ENCODE results near the gene LCN10.

The LCN10 gene

DNA sequence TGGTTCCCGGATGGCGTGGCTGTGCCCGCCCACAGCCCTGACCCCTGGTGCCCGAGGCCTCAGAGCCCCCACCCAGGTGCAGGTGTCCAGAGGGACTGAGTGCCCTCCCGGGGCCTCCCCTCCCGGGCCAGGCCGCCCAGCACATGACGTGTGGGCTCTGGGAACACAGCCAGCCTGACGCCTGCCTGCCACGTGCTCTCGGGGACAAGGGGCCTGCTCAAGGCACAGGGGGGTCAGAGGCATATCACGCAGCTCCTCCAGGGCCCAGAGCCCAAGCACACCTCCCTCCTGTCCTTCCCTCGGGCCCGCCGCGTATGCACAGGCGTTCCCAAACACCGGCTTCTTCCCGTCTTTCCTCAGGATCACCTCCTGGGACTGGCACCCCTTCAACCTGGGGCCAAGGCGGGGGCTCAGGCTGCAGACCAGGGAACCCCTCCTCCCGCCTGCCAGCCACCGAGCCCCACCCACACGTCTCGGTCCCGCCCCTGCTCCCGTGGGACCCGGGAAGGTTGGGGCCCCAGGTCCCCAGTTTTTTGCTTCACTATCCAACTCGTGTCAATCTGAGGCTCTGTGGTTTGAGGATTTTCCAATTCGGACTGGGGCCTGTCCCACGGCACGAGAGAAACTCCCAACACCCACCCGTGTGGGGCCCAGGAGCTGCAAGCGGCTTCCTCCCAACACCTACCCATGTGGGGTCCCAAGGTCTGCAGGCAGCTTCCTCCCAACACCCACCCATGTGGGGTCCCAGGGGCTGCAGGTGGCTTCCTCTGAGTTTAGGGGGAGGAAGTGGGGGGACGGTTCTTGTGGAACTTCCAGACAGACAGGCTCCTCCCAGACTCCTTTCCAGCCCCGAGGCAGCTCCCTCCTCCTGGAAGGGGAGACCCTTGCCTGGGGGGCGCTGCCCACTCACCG, 1.5 kb downstream of the LCN10 start:
- FAIRE-seq (no peak), DNase-seq (ENCODE audit: extremely low spot score, insufficient read length, low read depth) (no peak)

DNA sequence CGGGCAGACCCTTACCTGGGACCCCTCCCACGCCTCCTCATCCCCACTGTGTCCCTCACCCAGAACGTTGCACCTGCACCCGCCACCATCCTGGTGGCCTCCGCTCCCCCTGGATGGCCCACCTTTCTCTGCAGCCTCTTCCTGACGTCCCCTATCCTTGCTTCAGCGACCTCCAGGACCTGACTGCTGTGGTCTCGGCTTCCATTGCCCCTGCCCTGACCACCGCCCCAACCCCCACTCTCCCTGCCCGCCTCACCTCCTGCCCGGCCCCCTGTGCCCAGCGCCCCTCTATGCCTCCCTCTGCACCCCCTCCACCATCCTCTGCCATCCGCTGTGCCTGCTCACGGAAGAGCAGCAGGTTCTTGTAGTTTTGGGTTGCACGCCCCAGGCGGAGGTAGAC, 2.2 kb downstream of the LCN10 start:
- DNase-seq (ENCODE audit: extremely low spot score, insufficient read length, low read depth) (no peak), FAIRE-seq (no peak)

DNA sequence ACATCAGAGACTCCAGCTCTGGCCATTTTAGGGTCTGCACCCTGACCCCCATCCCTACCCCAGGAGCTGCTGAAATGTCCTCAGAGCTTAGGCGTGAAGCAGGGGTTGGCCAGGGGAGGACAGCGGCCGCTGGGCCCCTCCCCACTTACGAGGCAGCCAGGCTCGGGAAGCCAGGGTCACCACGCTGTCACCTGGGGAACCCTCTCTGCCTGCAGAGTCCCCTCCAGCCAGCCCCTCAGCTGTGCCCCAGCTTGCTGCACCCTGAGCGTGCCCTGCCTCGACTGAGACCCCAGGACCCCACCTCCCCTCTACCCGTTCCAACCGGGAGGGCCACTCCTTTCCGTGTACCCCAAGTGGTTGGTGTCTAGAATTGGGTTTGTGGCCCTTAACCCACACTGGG, 2.7 kb downstream of the LCN10 start:
- FAIRE-seq (no peak), DNase-seq (ENCODE audit: extremely low spot score, insufficient read length, low read depth) (no peak)

DNA sequence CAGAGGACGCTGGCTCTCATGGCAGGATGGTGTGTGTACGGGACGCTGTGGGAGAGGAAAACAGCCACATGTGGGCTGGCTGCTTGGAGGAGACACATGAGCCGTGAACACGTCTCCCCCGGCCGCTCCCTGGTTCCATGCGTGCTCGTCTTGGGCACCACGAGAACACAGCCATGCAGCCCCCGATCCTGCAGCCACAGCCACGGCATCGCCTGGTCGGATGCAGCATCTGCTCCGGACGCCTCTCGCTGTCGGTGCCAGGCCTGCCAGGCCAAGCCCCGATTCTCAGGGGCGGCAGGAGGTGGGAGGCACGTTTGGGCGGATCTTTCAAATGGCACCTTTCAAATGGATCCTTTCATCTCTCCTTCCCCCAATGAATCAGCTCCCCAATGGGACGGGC, 3.2 kb downstream of the LCN10 start:
- FAIRE-seq, result no peak

DNA sequence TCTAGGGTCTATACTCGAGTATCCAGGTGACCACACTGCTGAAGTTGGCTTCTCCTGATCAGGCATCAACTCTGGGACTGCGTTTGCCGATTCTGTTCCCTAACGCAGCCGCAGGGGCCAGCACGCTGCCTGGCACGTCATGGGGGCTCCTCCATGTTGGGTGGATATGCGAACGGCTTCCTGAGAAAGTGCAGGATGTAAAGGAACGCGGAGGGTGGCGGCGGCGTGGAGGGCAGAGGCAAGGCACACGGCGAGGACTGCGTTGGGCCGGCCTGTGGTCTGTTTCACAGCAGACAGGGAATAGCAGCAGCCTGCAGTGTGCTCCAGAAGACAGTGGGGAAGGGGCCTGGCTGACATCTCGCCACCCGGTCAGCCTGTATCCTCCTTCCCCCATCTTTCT, 3.8 kb downstream of the LCN10 start:
- DNase-seq (ENCODE audit: extremely low spot score, insufficient read length, low read depth) (no peak), FAIRE-seq (no peak)

More for the DNA sequence above, 3.2 kb downstream of the LCN10 start:
- no peak for DNase-seq (ENCODE audit: extremely low spot score, insufficient read length, low read depth)

DNA sequence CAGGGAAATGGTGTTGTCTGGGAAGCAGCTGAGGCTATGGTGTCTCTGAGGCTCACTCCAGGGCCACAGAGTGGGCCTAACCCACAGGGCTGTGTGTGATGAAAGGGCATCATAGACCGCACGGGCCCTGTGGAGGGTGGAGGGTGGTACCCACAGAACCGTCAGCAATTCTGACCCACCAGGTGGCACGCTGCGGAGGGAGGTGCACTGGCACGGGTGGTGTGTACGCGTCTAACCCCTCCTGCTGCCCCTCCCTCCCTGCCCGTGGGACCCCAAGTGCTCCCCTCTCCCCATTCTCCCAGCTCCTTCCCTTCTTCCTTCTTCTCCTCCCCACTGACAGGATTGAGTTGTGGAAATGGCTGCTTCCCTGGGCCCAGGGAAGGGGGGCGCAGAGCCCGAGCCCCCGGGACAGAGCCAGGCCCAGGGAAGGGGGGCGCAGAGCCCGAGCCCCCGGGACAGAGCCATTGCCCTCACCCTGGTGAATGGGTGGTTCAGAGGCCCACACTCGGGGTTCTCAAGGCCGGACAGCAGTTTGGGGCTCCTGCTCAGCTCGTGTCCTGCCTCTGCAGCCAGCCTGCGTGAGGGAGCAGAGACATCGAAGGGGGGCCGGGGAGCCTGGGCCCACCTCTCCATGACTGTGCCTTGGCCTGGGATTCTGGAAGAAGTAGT, 6.8 kb downstream of the LCN10 start:
- FAIRE-seq, result no peak
- no peak for DNase-seq (ENCODE audit: extremely low spot score, insufficient read length, low read depth)

DNA sequence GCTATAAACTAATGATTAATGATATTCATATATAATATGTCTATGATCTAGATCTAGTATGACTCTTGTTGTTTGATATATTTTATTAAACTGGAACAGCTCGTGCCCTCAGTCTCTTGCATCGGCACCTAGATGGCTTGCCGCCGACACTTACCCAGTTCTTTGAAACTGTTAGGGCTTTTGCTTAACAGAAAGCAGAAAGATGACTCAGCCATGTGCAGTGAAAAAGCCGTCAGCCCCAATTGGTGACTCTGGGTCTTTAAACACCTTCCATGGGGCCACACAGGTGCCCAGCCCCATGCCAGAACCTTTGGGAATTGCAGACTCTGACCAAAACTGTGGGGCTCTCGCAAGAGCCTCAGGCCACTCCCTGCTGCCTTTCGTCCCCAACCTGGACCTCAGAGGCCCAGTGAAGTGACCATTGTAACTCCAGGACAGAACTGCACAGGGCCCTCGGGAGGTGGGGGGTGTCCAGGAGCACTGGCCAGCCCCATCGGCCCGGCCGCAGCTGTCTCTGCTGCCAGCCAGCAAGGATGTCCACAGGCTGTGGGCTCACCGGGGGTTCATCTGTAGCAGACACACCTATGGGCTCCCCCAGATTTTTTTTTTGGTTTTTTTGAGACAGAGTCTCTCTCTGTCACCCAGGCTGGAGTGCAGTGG, 7.8 kb downstream of the LCN10 start:
- FAIRE-seq (no peak), DNase-seq (ENCODE audit: extremely low spot score, insufficient read length, low read depth) (no peak)

DNA sequence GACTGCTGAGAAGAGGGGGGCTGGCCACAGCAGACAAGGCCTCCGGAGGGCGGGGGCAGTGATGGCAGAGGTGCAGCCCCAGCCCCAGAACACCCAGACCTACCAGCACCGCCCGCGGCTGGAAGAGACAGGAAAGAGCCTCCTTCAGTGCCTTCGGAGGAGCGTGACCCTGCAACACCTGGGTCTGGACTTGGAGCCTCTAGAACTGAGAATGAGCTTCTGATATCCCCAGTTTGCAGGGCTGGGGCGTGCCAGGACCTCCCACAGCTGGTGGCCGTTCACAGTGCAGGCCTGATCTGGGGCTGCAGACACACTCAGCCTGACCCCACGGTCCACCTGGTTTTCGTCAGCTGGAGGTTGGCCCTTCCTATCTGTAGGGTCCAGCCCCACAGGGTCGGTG, 9.1 kb downstream of the LCN10 start:
- DNase-seq (ENCODE audit: extremely low spot score, insufficient read length, low read depth) (no peak), FAIRE-seq (no peak)

DNA sequence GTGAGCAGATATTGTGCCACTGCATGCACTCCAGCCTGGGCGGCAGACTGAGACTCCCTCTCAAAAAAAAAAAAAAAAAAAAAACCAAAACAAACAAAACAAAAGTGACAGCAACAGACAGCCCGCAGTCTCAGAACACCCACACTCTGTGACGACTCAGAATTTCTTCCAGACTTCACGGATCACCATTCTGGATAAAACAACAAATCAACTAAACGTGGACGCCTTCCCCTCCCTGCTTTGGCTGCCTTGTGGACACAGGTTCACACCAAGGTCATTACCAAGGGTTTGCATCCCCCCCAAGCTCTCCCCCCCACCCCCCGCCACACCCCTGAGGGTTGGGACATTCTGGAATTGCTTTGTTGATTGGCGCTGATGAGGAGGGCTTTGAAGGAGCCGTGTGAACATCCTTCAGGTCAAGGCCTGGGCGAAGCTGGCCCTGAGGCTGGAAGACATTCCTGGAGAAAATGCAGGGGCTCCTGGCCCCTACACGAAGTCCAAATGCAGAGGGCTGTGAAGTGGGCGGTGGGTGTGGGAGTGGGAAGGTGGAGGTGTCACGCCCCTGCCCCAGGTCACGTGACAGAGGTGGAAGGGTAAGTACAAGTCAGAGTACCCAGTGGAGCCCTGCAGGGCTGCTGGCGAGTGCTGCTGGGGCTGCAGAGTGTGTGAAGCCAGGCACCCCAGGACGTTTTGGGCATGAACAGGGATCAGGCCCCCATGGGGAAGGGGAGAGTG, 10.1 kb downstream of the LCN10 start:
- DNase-seq (ENCODE audit: extremely low spot score, insufficient read length, low read depth) (no peak), FAIRE-seq (no peak)

DNA sequence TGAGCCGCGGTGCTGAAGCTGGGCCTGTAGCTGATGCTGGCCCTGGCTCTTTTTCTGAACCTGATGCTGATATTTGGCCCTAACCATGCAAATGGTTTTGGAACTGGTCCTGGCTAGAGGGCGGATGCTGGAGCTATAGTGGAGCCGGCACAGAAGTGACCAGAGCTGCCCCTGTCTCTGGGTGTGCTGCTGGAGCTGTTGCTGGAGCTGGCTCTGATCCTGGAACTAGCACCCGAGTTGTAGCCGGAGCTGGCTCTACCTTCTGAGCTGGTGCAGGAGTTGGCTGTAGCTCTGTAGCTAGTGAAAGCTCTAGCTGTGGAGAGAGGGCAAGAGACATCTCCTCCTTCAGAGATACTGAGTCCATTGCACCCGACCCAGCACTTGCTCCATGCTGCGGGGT, 12.8 kb downstream of the LCN10 start:
- FAIRE-seq (no peak), DNase-seq (ENCODE audit: extremely low spot score, insufficient read length, low read depth) (no peak)

DNA sequence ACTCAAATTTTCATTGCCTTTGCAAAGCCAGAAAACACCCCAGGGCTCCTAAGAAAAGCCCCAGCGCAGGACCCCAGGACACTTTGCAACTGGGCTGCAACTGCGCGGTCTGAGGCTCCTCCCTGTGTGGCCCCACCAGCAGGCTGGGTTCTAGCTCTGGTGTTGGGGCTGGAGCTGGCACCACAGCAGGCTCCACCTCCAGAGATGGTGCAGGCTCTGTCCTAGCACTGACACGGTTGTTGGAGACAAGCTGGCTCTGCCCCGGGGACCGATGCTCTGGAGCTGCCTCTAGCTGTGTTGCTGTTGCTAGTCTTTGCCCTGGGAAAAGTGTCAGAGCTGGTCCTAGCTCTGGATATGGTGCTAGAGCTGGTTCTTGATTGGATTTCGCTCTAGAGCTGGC, 13.6 kb downstream of the LCN10 start:
- DNase-seq (ENCODE audit: extremely low spot score, insufficient read length, low read depth), result no peak
- FAIRE-seq, result no peak

DNA sequence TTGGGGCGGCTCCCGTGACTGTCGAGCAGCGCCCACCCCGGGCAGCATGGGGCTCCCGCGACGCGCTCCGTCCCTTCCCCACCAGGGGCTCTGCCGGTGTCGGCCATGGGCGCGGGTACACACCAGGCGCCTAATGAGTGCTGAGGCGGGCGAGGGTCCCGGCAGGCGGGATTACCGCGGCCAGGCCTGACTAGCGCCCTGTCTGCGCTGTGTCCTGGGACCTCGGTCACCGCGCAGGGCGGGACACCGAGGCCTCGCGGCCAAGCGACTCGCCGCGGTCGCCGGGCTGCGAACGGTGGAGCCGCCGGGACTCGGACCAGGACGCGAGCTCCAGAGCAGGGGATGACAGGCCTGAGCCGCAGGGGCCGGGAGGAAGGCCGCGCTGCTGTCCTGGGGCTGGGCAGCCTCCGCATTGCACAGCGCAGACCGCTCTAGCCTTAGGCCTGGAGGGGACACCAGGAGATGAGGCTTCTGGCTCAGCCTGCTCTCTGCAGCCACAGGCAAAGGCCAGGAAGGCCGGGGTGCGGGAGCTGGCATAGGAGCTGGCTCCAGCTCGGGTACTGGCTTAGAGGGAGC, 14.1 kb downstream of the LCN10 start:
- FAIRE-seq (no peak), DNase-seq (ENCODE audit: extremely low spot score, insufficient read length, low read depth) (no peak)

DNA sequence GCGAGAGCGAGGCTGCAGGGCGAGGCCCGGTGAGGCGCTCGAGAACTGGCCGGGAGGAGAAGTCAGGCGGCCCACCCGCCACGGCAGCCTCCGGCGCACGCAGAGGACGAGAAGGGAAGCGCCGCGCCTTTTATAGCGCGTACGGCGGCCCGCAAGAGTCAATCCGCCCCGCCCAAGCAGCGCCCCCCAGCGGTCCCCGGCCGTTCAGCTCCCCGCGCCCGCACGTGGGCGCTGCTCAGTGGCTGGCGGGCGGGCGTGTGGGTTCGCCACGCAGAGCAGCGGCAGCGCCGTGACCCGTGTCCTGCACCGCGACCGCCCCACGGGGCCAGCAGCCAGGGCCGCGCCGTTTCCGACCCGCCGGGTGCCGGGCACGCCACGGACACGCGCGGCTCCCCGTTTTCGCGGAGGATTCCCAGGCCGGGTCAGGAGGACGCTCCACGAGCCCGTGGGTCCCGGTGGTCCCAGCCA, 14.6 kb downstream of the LCN10 start:
- FAIRE-seq (peak; percentile 52), DNase-seq (ENCODE audit: extremely low spot score, insufficient read length, low read depth) (peak; percentile 98)

DNA sequence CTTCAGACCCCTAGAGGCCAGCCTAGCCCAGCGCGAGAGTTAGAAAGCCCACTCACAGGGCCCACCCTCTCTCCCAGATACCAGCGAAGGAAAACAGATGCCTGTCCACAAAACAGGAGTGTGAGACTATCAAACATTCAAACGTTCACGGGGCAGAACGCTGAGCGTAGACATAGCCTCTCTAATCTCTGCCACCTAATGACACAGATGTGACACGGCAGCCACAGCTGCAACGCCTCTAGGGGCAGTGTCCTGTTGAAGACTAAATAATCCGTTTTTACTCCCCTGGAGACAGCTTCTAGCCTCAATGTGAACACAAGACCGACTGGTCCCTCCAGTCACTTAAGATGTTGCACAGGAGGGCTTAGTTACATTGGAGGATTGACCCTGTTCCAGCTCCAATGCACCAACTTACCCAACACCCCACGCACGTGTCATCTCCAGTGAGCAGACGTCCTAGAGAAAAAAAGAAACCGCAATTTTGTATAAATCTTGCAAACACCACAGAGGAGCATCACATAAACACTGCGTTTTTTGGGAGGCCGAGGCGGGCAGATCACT, 16.0 kb downstream of the LCN10 start:
- FAIRE-seq (peak; percentile 87), DNase-seq (ENCODE audit: extremely low spot score, insufficient read length, low read depth) (no peak)

DNA sequence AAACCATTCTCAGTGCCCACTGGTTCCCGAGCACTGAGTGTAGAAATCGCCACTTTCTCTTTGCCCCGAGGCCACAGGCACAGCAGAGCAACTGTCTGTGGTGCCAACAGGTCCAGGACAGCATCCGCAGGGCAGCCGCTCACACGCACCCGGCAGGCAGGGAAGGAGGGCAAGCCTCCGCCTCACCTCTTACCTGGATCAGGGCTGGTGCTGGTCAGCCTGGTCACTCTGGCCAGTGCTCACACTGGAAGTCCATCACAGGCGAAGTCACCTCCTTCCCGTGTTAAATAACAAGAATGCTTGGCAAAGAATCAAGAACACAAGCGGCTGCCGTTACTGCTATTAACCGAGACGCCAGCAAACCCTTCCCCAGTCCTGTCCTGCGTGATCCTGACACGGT, 16.6 kb downstream of the LCN10 start:
- no peak for DNase-seq (ENCODE audit: extremely low spot score, insufficient read length, low read depth)
- no peak for FAIRE-seq

DNA sequence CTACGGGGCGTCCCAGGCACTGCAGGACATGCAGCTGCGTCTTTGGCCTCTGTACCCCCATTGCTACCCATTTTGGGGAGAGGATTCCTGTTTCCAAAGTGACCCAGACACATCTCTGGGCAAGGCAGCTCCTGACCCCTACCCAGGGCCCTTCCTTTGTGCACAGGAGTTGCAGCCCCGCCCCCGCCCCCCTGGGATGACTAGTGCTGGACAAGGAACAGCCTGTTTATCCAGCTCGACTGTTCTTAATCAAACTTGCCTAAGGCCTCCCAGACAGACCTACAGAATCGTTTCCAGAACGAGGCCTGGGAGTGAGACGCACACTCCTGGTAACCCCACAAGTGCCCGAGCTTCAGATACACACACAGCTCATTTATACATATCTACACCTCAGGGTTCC, 17.1 kb downstream of the LCN10 start:
- FAIRE-seq (no peak), DNase-seq (ENCODE audit: extremely low spot score, insufficient read length, low read depth) (no peak)

DNA sequence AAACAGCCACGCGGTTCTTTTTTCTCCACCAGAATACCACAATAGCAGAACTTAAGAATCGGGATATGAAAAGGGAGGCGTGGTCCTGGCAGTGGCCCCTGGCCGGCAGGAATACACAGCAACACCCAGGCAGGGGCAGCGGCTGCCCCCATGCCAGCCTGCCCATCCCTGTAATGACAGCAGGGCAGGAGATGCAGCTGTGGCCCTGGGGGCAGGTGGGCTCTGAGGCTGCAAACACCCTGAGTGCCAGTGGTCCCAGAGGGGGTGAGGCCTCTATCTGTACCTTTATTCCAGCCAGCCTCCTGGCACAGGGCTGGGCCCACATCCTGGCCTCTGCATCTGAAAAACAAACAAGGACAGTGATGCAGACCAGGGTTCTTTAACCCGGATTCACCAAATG, 18.0 kb downstream of the LCN10 start:
- FAIRE-seq, result no peak

DNA sequence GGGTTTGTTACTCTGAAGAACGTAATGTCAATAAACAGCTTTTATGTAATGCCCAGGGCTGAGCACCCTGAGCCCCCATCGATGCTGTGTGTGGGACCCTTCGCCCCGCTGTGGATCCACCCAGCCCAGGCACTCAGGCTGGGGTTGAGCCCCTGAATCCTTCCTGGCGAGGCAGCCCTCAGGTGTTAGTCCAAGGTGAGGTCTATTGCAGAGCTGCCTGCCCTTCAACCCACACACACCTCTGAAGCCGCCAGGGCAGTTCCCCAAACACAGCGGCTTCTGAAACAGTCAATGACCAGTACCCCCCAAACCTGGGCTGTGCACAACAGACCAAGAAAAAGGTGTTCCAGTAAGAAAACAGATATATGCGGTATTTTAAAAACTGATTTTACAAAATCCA, 18.8 kb downstream of the LCN10 start:
- no peak for FAIRE-seq
- DNase-seq (ENCODE audit: extremely low spot score, insufficient read length, low read depth), result no peak

More for the DNA sequence above, 18.0 kb downstream of the LCN10 start:
- DNase-seq (ENCODE audit: extremely low spot score, insufficient read length, low read depth), result no peak

DNA sequence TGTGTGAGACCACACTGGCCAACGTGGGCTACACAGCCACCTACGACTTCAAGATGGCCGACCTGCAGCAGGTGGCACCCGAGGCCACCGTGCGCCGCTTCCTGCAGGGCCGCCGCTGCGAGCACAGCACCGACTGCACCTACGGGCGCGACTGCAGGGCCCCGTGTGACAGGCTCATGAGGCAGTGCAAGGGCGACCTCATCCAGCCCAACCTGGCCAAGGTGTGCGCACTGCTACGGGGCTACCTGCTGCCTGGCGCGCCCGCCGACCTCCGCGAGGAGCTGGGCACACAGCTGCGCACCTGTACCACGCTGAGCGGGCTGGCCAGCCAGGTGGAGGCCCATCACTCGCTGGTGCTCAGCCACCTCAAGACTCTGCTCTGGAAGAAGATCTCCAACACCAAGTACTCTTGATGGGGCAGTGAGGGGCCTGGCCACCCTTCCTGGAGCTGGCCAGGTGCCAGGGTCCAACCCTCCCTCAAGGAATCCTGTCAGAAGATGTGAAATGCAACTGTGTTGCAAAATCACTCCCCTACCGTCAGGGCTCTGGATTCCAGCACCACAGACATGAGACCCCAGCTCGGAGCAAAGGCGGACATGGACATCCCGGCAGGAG, 19.3 kb downstream of the LCN10 start:
- FAIRE-seq (no peak), DNase-seq (ENCODE audit: extremely low spot score, insufficient read length, low read depth) (no peak)
